HS-27A (cell line): ENCODE data around the gene MAGI1.

Source experiments
- DNase-seq: peaks from one replicate; pipeline ENCODE4 v3.0.0-alpha.2; 2012; ENCODE audit warnings: low read depth, missing footprints

The MAGI1 gene

GRCh38 chr3:65833761-65834505 is 204.8 kb downstream of the MAGI1 start:
- no peak for DNase-seq

DNA sequence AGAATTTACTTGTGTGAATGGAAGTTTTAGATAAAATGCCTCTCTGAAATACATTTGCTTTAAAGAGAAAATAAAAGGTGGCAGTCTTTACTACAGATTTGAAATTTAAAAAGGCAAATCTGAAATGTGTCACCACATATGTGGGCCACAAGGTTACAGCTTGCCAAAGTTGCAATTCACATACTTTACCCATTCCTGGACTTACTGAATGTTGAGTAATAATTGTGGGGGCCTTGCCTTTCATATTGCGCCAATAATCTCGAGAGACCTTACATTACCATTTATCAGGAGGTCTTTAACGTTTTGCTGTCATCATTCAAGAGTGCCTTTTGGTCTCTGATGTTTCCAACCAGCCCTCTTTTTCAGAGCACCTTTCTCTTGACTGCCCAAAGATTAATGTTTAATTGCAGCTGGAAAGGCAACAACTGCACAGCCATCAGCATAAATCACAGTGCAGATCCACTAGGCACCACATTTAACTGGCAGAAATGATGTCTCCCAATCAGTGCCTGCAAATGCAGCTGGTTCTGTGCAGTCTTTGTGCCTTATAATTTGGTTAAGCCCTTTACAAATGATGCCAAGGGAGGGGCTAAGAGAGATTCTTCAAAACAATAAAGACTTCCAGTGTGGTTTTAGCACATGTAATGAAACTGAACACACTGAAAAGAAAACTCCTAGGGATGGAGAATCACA is 206.8 kb downstream of the MAGI1 start:
- no peak for DNase-seq

- DNase-seq, result no peak
Measured at GRCh38 chr3:65830948-65831732, 207.6 kb downstream of the MAGI1 start.

DNA sequence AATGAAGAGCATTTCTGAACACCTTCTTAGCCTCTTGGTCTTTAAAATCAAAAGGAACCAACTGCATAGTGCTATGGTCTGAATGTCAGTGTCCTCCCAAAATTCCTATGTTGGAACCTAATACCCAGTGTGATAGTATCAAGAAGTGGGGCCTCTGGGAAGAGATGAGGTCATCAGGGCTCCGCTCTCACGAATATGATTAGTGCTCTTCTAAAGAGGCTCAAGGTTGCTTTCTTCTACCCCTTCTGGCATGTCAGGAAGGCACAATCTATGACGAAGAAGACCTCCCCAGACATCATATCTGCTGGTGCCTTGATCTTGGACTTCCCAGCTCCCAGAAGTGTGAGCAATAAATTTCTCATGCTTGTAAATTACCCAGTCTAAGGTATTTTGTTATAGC is 209.5 kb downstream of the MAGI1 start:
- DNase-seq, result peak; percentile 35

- peak; percentile 29 for DNase-seq
Measured at GRCh38 chr3:65828706-65829105, 210.0 kb downstream of the MAGI1 start.

- DNase-seq, result no peak
Measured at GRCh38 chr3:65827076-65827475, 211.6 kb downstream of the MAGI1 start.

DNA sequence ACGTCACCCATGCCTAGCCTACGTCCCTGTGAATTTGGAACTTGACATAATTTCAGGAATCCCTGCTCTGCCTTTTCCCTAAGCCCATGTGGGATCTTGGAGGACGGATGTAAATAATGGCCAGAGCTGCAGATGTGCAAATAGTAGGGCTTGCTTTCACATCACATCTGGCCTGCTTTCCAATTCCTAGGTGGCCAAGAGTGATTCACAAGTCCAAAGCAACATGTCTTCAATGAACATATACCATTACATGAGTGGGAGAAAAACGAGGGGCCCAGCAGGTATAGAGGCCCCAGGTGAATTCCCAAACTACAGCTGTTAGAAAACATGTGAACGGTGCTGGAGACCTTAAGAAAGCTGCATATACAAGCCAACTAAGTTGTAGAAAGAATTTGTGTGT is 214.6 kb downstream of the MAGI1 start:
- DNase-seq, result no peak

DNA sequence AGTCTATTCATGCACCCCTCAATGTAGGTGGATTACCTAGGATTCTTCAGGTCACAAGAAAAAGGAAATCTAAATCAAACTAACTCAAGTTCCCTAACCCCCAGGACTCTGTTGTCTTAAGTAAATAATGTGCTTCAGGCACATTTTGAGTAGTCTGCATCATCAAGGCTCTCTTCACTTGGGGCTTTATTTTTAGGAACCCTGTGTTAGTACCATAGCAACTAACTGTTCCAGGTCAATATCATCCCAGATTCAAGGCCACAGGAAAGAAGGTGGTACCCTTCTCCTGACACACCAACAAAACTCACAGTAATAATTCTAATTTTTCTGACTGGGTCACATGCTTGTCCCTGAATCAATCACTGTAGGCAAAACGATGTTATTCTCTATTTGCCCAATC is 218.1 kb downstream of the MAGI1 start:
- DNase-seq, result no peak

GRCh38 chr3:65819896-65820295 is 218.8 kb downstream of the MAGI1 start:
- no peak for DNase-seq

- DNase-seq, result no peak
Measured at GRCh38 chr3:65817553-65818126, 221.1 kb downstream of the MAGI1 start.

GRCh38 chr3:65816208-65816607 is 222.5 kb downstream of the MAGI1 start:
- DNase-seq, result no peak

GRCh38 chr3:65814845-65815578 is 223.7 kb downstream of the MAGI1 start:
- no peak for DNase-seq

DNA sequence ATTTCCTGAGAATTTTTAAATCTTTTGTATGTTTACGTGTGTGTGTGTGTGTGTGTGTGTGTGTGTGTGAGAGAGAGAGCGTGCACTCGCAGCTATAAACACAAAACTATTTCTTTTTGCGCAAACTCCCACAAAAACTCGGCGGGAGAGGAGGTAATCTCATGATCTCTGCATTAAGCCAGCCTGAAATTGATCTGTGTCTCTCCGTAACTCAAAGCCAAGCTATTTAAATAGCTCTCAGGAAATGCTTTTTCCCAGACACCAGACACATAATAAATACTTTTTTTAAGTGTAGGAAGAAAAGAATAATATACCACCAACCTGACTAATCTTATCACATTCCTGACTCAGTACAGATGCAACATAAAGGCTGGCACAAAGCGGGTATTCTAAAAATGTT is 226.8 kb downstream of the MAGI1 start:
- no peak for DNase-seq

DNA sequence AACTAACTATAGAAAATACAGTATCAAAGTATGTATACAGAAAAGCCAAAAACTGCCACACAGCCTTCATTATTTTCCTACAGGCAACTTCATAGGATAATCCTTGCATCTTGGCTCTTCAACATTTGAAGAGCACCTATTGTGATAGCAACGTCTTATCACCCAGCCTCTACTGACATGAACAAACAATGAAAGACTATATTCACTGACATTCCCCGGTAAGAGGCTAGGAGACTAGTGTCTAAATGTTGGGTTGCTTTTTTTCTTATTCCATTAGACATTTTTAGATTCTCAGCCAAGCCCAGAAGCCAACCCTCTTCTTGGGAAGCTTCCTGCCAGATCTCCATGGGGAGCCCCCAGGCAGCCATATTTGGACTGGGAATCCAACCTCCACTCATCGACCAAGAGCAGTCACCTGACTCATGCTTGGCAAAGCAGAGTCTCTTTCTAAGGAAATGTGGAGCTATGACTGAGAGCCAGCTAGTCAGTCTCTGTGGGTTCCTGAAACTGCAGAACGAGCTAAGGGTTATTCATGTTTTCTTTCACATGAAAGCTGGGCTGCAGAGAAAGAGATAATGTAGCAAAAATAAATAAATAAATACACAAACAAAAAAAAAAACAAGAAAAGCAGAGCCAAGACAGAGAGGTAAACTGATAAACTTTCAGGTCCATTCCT is 227.5 kb downstream of the MAGI1 start:
- DNase-seq, result no peak

GRCh38 chr3:65810302-65810701 is 228.4 kb downstream of the MAGI1 start:
- no peak for DNase-seq

DNA sequence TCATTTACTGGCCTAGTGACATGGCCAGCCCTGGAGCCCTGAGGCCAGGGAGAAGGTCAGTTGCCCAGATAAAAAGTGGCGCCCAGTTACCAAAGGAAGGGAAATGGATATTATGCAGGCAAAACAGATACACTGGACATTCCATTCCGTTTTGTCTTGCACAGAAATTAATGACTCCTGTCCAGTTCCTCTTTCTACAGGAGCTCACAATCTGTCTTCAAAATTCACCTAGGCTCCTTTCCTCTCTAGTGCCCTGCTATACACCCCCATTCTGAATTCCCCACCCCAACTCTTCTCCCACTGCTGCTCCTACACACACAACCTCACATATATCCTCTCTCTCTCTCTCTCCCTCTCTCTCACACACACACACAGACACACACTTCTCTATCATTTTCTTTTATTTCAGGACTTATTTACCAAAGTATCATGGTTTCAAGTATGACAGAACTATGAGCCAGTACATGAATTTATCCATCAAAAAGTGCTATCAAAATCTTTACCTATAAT is 229.0 kb downstream of the MAGI1 start:
- DNase-seq, result no peak

DNA sequence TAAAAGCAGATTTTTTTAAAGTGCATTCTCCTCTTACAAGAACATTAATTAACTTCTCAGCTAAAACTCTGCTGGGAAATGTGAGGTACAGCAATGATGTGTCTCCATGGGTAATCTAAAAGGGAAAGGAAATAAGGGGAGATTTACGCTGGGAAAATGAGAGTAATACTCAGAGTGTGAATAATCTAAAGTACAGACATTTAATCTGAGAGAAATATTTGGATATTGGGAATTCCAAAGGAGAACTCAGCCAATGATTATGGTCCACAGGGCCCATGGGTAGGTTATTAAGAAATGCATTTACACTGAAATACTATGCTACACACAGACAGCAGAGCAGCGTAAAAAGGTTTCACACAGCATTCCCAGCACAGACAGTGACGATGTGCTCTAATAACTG is 229.9 kb downstream of the MAGI1 start:
- no peak for DNase-seq

GRCh38 chr3:65808407-65808806 is 230.3 kb downstream of the MAGI1 start:
- DNase-seq, result no peak

DNA sequence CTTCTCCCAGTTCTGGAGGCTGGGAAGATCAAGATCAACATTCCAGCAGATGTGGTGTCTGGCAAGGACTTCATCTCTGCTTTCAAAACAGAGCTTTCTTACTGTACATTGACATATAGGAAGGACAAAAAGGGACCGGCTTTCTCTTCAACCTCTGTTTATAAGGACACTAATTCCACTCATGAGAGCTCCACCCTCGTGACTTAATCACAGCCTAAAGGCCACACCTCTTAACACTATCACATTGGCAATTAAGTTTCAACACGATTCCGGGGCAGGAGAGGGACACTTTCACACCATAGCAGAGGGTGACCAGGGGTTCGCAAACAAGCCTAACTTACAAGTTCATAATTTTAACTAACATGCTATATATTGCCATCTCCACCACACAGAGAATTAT is 231.5 kb downstream of the MAGI1 start:
- DNase-seq, result no peak

DNA sequence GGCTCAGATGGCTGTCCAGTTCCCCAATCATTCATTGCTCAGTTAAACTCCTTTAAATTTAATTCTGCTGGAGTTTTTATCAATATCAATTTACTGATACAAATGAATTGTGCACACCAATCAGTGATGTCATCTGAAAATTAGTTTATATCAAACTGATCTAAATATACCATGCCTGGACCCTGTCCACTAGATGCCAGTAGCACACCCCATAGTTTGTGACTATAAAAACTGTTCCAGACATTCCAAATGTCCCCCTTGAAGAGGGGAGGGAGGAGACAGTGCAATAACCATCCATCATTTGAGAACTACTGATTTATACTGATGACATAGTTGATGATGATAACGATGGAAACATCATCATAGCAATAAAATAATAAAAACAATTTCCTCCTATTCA is 232.1 kb downstream of the MAGI1 start:
- no peak for DNase-seq

GRCh38 chr3:65796676-65797075 is 242.0 kb downstream of the MAGI1 start:
- no peak for DNase-seq
